MM.1S (cell line): ENCODE results near the gene PCGF3.

Experiments
- DNase-seq: peaks from one replicate; pipeline ENCODE4 v3.0.0-alpha.2; 2015
- H2AFZ ChIP-seq: fragments of 300-600 bp; sonication (generic); 2 replicates; pipeline ENCODE4 v1.6.0; 2016; ENCODE audit warnings: antibody characterized with exemption, low read length
- H3F3A ChIP-seq: fragments of 300-600 bp; sonication (generic); 2 replicates; pipeline ENCODE4 v1.6.1; 2016; ENCODE audit warnings: mild to moderate bottlenecking, antibody characterized with exemption, low read length, moderate library complexity, mixed read lengths; ENCODE audit not compliant: insufficient read depth
- H3K27ac ChIP-seq: fragments of 300-600 bp; sonication (generic); 2 replicates; pipeline ENCODE4 v1.5.1; 2016; ENCODE audit warnings: mild to moderate bottlenecking, low read length
- H3K27me3 ChIP-seq: fragments of 300-600 bp; sonication (generic); replicated peaks from 2 replicates; pipeline ENCODE4 v1.6.0; 2016; ENCODE audit warnings: low read length; ENCODE audit not compliant: insufficient read depth
- H3K36me3 ChIP-seq: fragments of 300-600 bp; sonication (generic); replicated peaks from 2 replicates; pipeline ENCODE4 v1.6.1; 2016; ENCODE audit warnings: mild to moderate bottlenecking, low read length, mixed read lengths; ENCODE audit not compliant: insufficient read depth
- H3K4me1 ChIP-seq: fragments of 300-600 bp; sonication (generic); 2 replicates; pipeline ENCODE4 v1.6.1; 2016; ENCODE audit warnings: low read length, mixed read lengths
- H3K4me2 ChIP-seq: fragments of 300-600 bp; sonication (generic); 2 replicates; pipeline ENCODE4 v1.6.0; 2016; ENCODE audit warnings: low read depth, low read length
- H3K4me3 ChIP-seq: fragments of 300-600 bp; sonication (generic); 2 replicates; pipeline ENCODE4 v1.5.1; 2016; ENCODE audit warnings: low read length, mixed read lengths
- H3K79me2 ChIP-seq: fragments of 300-600 bp; sonication (generic); 2 replicates; pipeline ENCODE4 v1.6.1; 2016; ENCODE audit warnings: mixed run types, low read length, mixed read lengths
- H3K9ac ChIP-seq: fragments of 300-600 bp; sonication (generic); 2 replicates; pipeline ENCODE4 v1.6.1; 2016; ENCODE audit warnings: low read length, mixed read lengths
- H3K9me2 ChIP-seq: fragments of 300-600 bp; sonication (generic); replicated peaks from 2 replicates; pipeline ENCODE4 v1.6.1; 2016; ENCODE audit warnings: mild to moderate bottlenecking, low read length, mixed read lengths; ENCODE audit not compliant: insufficient read depth
- H3K9me3 ChIP-seq: fragments of 300-600 bp; sonication (generic); replicated peaks from 2 replicates; pipeline ENCODE4 v1.6.1; 2016; ENCODE audit warnings: mild to moderate bottlenecking, low read length, mixed read lengths; ENCODE audit not compliant: insufficient read depth
- H4K20me1 ChIP-seq: fragments of 300-600 bp; sonication (generic); 2 replicates; pipeline ENCODE4 v1.6.1; 2016; ENCODE audit warnings: mild to moderate bottlenecking, low read length, moderate library complexity, mixed read lengths; ENCODE audit not compliant: insufficient read depth
- CTCF ChIP-seq: fragments of 300-600 bp; sonication (generic); IDR thresholded peaks from 2 replicates; pipeline ENCODE4 v1.5.1; 2016; ENCODE audit warnings: antibody characterized with exemption, low read length, mixed read lengths
- EZH2 ChIP-seq: fragments of 300-600 bp; sonication (generic); optimal IDR thresholded peaks from 2 replicates; pipeline ENCODE3; 2017; ENCODE audit warnings: low read depth, mild to moderate bottlenecking, antibody characterized with exemption, low read length, mixed read lengths
- EZH2phosphoT487 ChIP-seq: fragments of 300-600 bp; sonication (generic); IDR thresholded peaks from 2 replicates; pipeline ENCODE4 v1.6.1; 2018; ENCODE audit warnings: antibody characterized with exemption, low read length

The PCGF3 gene

DNA sequence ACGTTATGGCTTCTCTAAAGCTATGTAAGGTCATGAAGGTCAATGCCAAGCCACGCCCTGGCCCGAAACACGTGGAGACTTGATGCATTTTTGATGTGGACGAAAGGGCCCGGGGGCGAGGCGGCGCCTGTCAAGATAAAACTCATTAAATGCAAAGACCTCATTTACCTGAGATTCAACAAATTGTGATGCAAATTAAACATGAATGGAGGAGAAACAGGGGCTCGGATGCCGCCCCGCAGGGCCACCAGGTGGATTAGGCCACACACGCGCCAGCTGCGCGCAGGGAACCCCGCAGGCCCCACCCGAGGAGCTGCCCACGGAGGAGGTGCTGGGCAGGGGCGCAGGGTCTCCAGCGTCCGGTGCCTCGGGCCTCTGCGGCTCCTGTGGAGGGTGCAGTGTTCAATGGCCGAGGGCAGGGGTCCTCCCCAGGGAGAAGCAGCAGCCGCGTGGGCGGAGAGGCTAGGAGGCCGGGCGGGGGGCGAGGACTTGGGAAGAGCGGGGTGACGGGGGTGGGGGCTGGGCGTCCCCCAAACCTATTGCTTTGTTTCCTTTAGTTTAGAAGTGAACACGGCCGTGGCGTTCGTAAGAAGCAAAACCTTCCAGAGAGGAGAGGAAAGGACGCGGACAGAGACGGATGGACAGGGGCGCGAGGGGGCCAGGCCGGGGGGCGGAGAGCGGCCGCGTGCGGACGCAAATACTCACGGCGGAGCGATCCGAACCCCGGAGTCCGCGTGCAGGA, 79.9 kb downstream of the PCGF3 start:
- H3K9me3 ChIP-seq = no peaks in the 10 kb centered on the region
- no peaks in the 10 kb centered on the region for H3K27me3 ChIP-seq
- no peaks in the 10 kb centered on the region for H3F3A ChIP-seq
- no peak overlapping the region for H2AFZ ChIP-seq
- no peaks in the 10 kb centered on the region for H4K20me1 ChIP-seq
- no peaks in the 10 kb centered on the region for H3K9me2 ChIP-seq
- H3K27ac ChIP-seq = no peak overlapping the region
- no peak for DNase-seq
- no peak overlapping the region for H3K4me3 ChIP-seq
- H3K36me3 ChIP-seq = no peaks in the 10 kb centered on the region
- no peak overlapping the region for H3K9ac ChIP-seq
- no peak overlapping the region for H3K4me2 ChIP-seq
- H3K4me1 ChIP-seq = no peaks in the 10 kb centered on the region
- TF ChIP-seq CTCF (no peak), EZH2 (no peak), EZH2phosphoT487 (no peak)
- peaks cover 11% of the 10 kb centered on the region for H3K79me2 ChIP-seq

DNA sequence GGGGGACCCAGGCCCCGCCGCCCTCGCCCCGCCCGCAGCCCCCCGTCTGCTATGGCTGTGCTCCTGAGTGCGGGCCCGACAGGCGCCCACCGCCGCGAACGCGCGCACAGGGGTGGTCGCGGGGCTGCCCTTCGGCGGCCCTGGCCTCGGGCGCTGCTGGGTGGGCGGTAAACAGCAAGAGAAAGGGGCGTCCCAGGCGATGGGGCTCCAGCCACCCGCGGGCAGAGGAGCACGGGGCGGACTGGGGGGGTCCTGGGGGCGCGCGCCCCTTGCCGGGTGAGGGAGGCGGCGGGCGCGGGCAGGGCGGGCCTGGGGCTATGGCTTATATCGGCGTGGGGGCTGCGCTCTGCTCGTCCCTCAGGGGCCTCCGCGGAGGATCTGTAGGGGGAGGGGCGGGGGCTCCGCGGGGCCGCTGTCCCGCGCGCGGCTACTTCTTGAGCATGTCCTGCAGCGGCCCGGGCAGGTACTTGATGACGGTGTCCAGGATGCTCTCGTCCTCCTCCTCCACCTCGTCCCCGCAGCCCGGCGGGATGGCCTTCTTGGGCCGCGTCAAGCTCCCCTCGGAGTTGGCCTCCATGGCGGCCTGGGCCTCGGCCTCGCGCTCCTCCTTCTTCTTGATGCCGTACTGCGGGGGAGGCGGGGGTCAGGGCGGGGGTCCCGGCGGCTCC, 80.6 kb downstream of the PCGF3 start:
- no peak for DNase-seq
- H2AFZ ChIP-seq = no peak overlapping the region
- no peaks in the 10 kb centered on the region for H3F3A ChIP-seq
- H3K9ac ChIP-seq = no peak overlapping the region
- H3K9me3 ChIP-seq = no peaks in the 10 kb centered on the region
- H3K4me3 ChIP-seq = no peak overlapping the region
- no peaks in the 10 kb centered on the region for H3K4me1 ChIP-seq
- H3K9me2 ChIP-seq = no peaks in the 10 kb centered on the region
- H4K20me1 ChIP-seq = no peaks in the 10 kb centered on the region
- no peak overlapping the region for H3K4me2 ChIP-seq
- TF ChIP-seq CTCF (no peak), EZH2 (no peak), EZH2phosphoT487 (no peak)
- no peaks in the 10 kb centered on the region for H3K27me3 ChIP-seq
- no peaks in the 10 kb centered on the region for H3K36me3 ChIP-seq
- H3K79me2 ChIP-seq = peaks cover 4% of the 10 kb centered on the region
- no peak overlapping the region for H3K27ac ChIP-seq

DNA sequence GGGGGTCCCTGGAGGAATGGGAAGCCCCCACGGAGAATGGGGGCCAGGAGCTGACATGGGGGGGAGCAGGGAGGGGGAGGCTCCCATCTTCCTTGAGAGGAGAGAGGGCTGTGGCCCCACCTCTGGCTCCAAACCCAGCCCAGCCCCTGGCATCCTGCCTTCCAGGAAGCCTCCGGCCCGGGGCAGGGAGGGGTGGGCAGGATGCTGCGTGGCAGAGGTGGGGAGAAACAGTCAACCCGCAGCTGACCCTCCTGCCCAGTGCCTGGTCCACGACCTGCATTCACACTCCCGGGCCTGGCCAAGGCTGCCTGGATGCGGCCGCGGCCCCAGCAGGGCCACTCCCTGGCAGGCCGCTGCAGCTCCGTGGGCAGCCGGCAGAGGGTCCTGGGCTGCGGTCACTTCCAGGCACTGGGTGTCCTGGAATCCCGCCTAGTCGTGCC, 81.2 kb downstream of the PCGF3 start:
- no peaks in the 10 kb centered on the region for H3K4me1 ChIP-seq
- H3K79me2 ChIP-seq = no peaks in the 10 kb centered on the region
- H2AFZ ChIP-seq = no peak overlapping the region
- H3K9me3 ChIP-seq = no peaks in the 10 kb centered on the region
- H3K27me3 ChIP-seq = no peaks in the 10 kb centered on the region
- DNase-seq = no peak
- H4K20me1 ChIP-seq = no peaks in the 10 kb centered on the region
- no peaks in the 10 kb centered on the region for H3K9me2 ChIP-seq
- no peak for TF ChIP-seq CTCF
- TF ChIP-seq EZH2phosphoT487 = no peak
- no peak for TF ChIP-seq EZH2
- H3K27ac ChIP-seq = no peak overlapping the region
- H3K4me2 ChIP-seq = no peak overlapping the region
- H3K4me3 ChIP-seq = no peak overlapping the region
- H3K9ac ChIP-seq = no peak overlapping the region
- H3K36me3 ChIP-seq = no peaks in the 10 kb centered on the region
- no peaks in the 10 kb centered on the region for H3F3A ChIP-seq
